NT2/D1 (cell line): Measurements from ENCODE around the gene TRAF3IP1.

Source experiments
- YY1 ChIP-seq: IDR thresholded peaks from 2 replicates; pipeline ENCODE4 v1.6.1; 2011; ENCODE audit not compliant: insufficient read length, insufficient read depth
- ZNF274 ChIP-seq: IDR thresholded peaks from 2 replicates; pipeline ENCODE4 v1.6.1; 2011; ENCODE audit warnings: mild to moderate bottlenecking, low read depth, low read length

- no peak for TF ChIP-seq ZNF274
- TF ChIP-seq YY1, result no peak
Observed at GRCh38 chr2:238446371-238446770, 126.1 kb downstream of the TRAF3IP1 start.
